Epithelial cell of proximal tubule (primary cell): Measurements from ENCODE around the gene SAYSD1. TPM values are rescaled to one million over a fixed set of nuclear protein-coding genes. Genes with fewer than 3 reads are reported as not detected.

Experiments used
- DNase-seq: peaks from one replicate; pipeline ENCODE4 v3.0.0-alpha.2; 2011; ENCODE audit warnings: low read depth
- H3K4me3 ChIP-seq: 2 replicates; pipeline ENCODE4 v1.5.1; 2011; ENCODE audit warnings: low read depth, mild to moderate bottlenecking, low read length
- CTCF ChIP-seq: conservative IDR thresholded peaks from 2 replicates; pipeline ENCODE4 v1.5.1; 2012; ENCODE audit warnings: low read depth, mild to moderate bottlenecking, low read length
- total RNA-seq: library from RNA; depleted of rRNA; stranded (reverse); fragments of >200 nt; gene quantifications from 2 replicates; pipeline ENCODE4 v1.2.3, GENCODE V29; 2015

The SAYSD1 gene
- total RNA-seq, 1 donor from 2014 or later: 15.7 TPM

GRCh38 chr6:39100358-39100757, 14.6 kb downstream of the SAYSD1 start:
- TF ChIP-seq CTCF: no peak
- DNase-seq: no peak
- H3K4me3 ChIP-seq: no peak overlapping the region

- no peak for TF ChIP-seq CTCF
- DNase-seq: no peak
- no peak overlapping the region for H3K4me3 ChIP-seq
These were observed 19.4 kb downstream of the SAYSD1 start for GRCh38 chr6:39095578-39095977.

GRCh38 chr6:39093149-39093708, 21.8 kb downstream of the SAYSD1 start:
- DNase-seq: no peak
- H3K4me3 ChIP-seq: no peak overlapping the region
- TF ChIP-seq CTCF: no peak

- peak; percentile 5 for TF ChIP-seq CTCF
- DNase-seq: no peak
- no peak overlapping the region for H3K4me3 ChIP-seq
These were observed 22.9 kb downstream of the SAYSD1 start for GRCh38 chr6:39092124-39092523.

- no peak for DNase-seq
- no peak for TF ChIP-seq CTCF
- H3K4me3 ChIP-seq: no peak overlapping the region
These were observed 23.8 kb downstream of the SAYSD1 start for GRCh38 chr6:39091220-39091619.

- no peak for DNase-seq
- no peak for TF ChIP-seq CTCF
- no peak overlapping the region for H3K4me3 ChIP-seq
These were observed 24.9 kb downstream of the SAYSD1 start for GRCh38 chr6:39090036-39090435.

- TF ChIP-seq CTCF: peak; percentile 71
- no peak overlapping the region for H3K4me3 ChIP-seq
- DNase-seq: peak; percentile 25
These were observed 26.7 kb downstream of the SAYSD1 start for GRCh38 chr6:39088331-39088730.
